ENCODE data around the gene PEAR1.

GRCh38 chr1:156944268-156944667, 50.8 kb downstream of the PEAR1 start:
- TF ChIP-seq CTCF (conservative IDR thresholded peaks at IDR 0.05): no peak
- no peak for TF ChIP-seq EZH2 (IDR thresholded peaks at IDR 0.05; ENCODE audit: low read depth)
